Endothelial cell of umbilical vein (primary cell): ENCODE data around the gene MATN4. TPM values are rescaled to one million over a fixed set of nuclear protein-coding genes. Genes with fewer than 3 reads are reported as not detected.

Experiments
- BruUV-seq: library from RNA; stranded (reverse); fragments of 400-500 nt; replicated peaks from 2 replicates; lab custom pipeline; 2021; lab: Mats Ljungman, UMichigan
- CTCF ChIA-PET: fragments of 300-600, 350-600 bp; sonication (Branson Sonifier 250); formaldehyde crosslinking; loops from one replicate; lab custom pipeline; 2021; ENCODE audit warnings: antibody characterized with exemption, inconsistent platforms; lab: Charles Lee
- POLR2A ChIA-PET: fragments of 300-600, 350-600 bp; sonication (Branson Sonifier 250); formaldehyde crosslinking; loops from one replicate; lab custom pipeline; 2021; ENCODE audit warnings: antibody characterized with exemption, inconsistent platforms; lab: Charles Lee
- DNase-seq: peaks from one replicate; pipeline ENCODE4 v3.0.0-alpha.2; 2011; ENCODE audit warnings: low read depth, low spot score
- FAIRE-seq: peaks from 2 replicates; lab custom pipeline; 2011; peaks lifted over from hg19 to GRCh38; lab: Jason Lieb, UNC
- H2AFZ ChIP-seq: 2 replicates; pipeline ENCODE4 v1.6.0; 2012; ENCODE audit warnings: low read depth, low read length, control low read depth, inconsistent platforms
- H3K27ac ChIP-seq: 2 replicates; pipeline ENCODE4 v1.5.1; 2011; ENCODE audit warnings: low read depth, mild to moderate bottlenecking, control low read depth, low read length, moderate library complexity; ENCODE audit not compliant: insufficient read depth
- H3K27me3 ChIP-seq, 2 experiments: 2 replicates each; pipeline versions ENCODE4 v1.6.0 to v1.6.1; 2011; ENCODE audit warnings: low read length in 2 of 2, mixed read lengths in 1 of 2; ENCODE audit not compliant: control insufficient read depth in 2 of 2, insufficient read depth in 2 of 2
- H3K36me3 ChIP-seq, 2 experiments: 2 replicates in 1 of 2; 3 replicates in 1 of 2; pipeline ENCODE4 v1.5.1; 2011; ENCODE audit warnings: low read length in 2 of 2, mild to moderate bottlenecking in 1 of 2, moderate library complexity in 1 of 2; ENCODE audit not compliant: control insufficient read depth in 2 of 2, insufficient read depth in 2 of 2; ENCODE audit errors: extremely low read depth in 1 of 2
- H3K4me1 ChIP-seq: 3 replicates; pipeline ENCODE4 v1.5.1; 2011; ENCODE audit warnings: mild to moderate bottlenecking, low read length; ENCODE audit not compliant: control insufficient read depth, insufficient read depth; ENCODE audit errors: extremely low read depth
- H3K4me2 ChIP-seq: 2 replicates; pipeline ENCODE4 v1.6.1; 2011; ENCODE audit warnings: low read length, control low read depth, mixed read lengths; ENCODE audit not compliant: insufficient read depth
- H3K4me3 ChIP-seq, 3 experiments: fragments of 200-600 bp in 1 of 3; sonication (generic), shearing (Covaris generic) in 1 of 3; replicated peaks in 1 of 3; 2 replicates each; pipeline ENCODE4 v1.5.1; 2011 to 2016; ENCODE audit warnings: control low read depth in 3 of 3, low read length in 3 of 3, mild to moderate bottlenecking in 2 of 3, inconsistent platforms in 1 of 3, low read depth in 1 of 3, moderate library complexity in 1 of 3; ENCODE audit not compliant: insufficient read depth in 1 of 3
- H3K79me2 ChIP-seq: 2 replicates; pipeline ENCODE4 v1.6.0; 2012; ENCODE audit warnings: low read length, inconsistent platforms; ENCODE audit not compliant: control insufficient read depth, insufficient read depth
- H3K9ac ChIP-seq: replicated peaks from 2 replicates; pipeline ENCODE3; 2011; ENCODE audit warnings: low read length, control low read depth; ENCODE audit not compliant: insufficient read depth; ENCODE audit errors: extremely low read depth
- H3K9me1 ChIP-seq: replicated peaks from 3 replicates; pipeline ENCODE4 v1.6.0; 2011; ENCODE audit warnings: mild to moderate bottlenecking, low read length; ENCODE audit not compliant: control insufficient read depth, insufficient read depth; ENCODE audit errors: extremely low read depth
- H3K9me3 ChIP-seq: replicated peaks from 2 replicates; pipeline ENCODE4 v1.5.1; 2012; ENCODE audit warnings: low read length, inconsistent platforms; ENCODE audit not compliant: control insufficient read depth, insufficient read depth
- H4K20me1 ChIP-seq: replicated peaks from 2 replicates; pipeline ENCODE3; 2011; ENCODE audit warnings: mild to moderate bottlenecking, low read length; ENCODE audit not compliant: control insufficient read depth, insufficient read depth; ENCODE audit errors: extremely low read depth
- CTCF ChIP-seq, 2 donors: IDR thresholded peaks; 1 replicate in 1 of 2; 2 replicates in 1 of 2; pipeline ENCODE4 v1.5.1; 2011; ENCODE audit warnings: low read length in 2 of 2, mild to moderate bottlenecking in 2 of 2, moderate library complexity in 2 of 2, control low read depth in 1 of 2, inconsistent platforms in 1 of 2, low read depth in 1 of 2; ENCODE audit not compliant: insufficient read depth in 1 of 2; ENCODE audit errors: extremely low read depth in 1 of 2
- EZH2 ChIP-seq: IDR thresholded peaks from 2 replicates; pipeline ENCODE4 v1.6.1; 2012; ENCODE audit warnings: borderline replicate concordance, low read depth, mild to moderate bottlenecking, moderate library complexity, low read length, inconsistent platforms; ENCODE audit not compliant: severe bottlenecking
- FOS ChIP-seq: IDR thresholded peaks from 2 replicates; pipeline ENCODE4 v1.6.1; 2011; ENCODE audit warnings: mild to moderate bottlenecking, low read length, moderate library complexity, borderline replicate concordance; ENCODE audit not compliant: insufficient read depth
- JUN ChIP-seq: IDR thresholded peaks from 2 replicates; pipeline ENCODE4 v1.6.1; 2011; ENCODE audit warnings: borderline replicate concordance, low read depth; ENCODE audit not compliant: insufficient read length, insufficient read depth
- MYC ChIP-seq: IDR thresholded peaks from one replicate; pipeline ENCODE4 v1.6.1; 2011; ENCODE audit warnings: mild to moderate bottlenecking, low read depth, low read length
- dilution Hi-C: fragments of 300-500 bp; cut with MboI; formaldehyde crosslinking; loops from one replicate; pipeline ENCODE4 v1.15.0; 2019; ENCODE audit warnings: low sequenced_read_pairs; ENCODE audit not compliant: extremely low pct_ligation_motif_present
- intact Hi-C: fragments of 100-400 bp; cut with micrococcal nuclease; formaldehyde crosslinking; loops from one replicate; pipeline ENCODE4 v1.10.0; 2022
- polyA plus RNA-seq, 4 experiments: library from polyadenylated mRNA; depleted of rRNA in 3 of 4; stranded (reverse) in 3 of 4; unstranded in 1 of 4; fragments of >200 nt; gene quantifications; 2 replicates each; pipeline versions ENCODE4 v1.2.1 to v1.2.3, GENCODE V29; 2011 to 2012; ENCODE audit warnings: missing spikeins in 1 of 4
- total RNA-seq: library from RNA; stranded (reverse); gene quantifications from 2 replicates; pipeline ENCODE4 v1.2.3, GENCODE V29; 2021

The MATN4 gene
- total and polyA plus RNA-seq, 2 donors (not counting 3 experiments of a cell fraction or from before 2014, with no cell fraction given): 0.10 TPM; not detected in 1

- ChIA-PET CTCF (interaction anchor here (0.6 to 4.3 kb wide), 9 partner anchors 7 to 257 kb away, joined by 3 to 35 read pairs (median 8); no protein-coding TSS in a partner anchor), POLR2A (no interaction called here)
- no peaks in the 10 kb centered on the region for H4K20me1 ChIP-seq
- intact Hi-C loops (no loop called here), dilution Hi-C loops (no loop called here)
- no TSS peak for BruUV-seq
- no peak overlapping the region for H3K4me2 ChIP-seq
- TF ChIP-seq FOS (no peak), CTCF (IDR thresholded peaks at IDR 0.05; ENCODE audit: extremely low read depth in 1 of 2, insufficient read depth in 1 of 2, low read depth in 1 of 2, low read length in 2 of 2) (peak; percentile 33 to 58)
- no peak overlapping the region for H3K9ac ChIP-seq
- no peaks in the 10 kb centered on the region for H3K9me1 ChIP-seq
- H3K4me3 ChIP-seq: no peak overlapping the region
- DNase-seq (peak; percentile 13), FAIRE-seq (no peak)
- H3K27me3 ChIP-seq: peaks cover 3 to 12% of the 10 kb centered on the region in 2 experiments
- no peaks in the 10 kb centered on the region for H3K4me1 ChIP-seq
- H3K27ac ChIP-seq: no peak overlapping the region
- no peak overlapping the region for H2AFZ ChIP-seq
- no peaks in the 10 kb centered on the region for H3K9me3 ChIP-seq
- H3K36me3 ChIP-seq: no peaks in the 10 kb centered on the region
- no peaks in the 10 kb centered on the region for H3K79me2 ChIP-seq
These were observed 7.1 kb downstream of the MATN4 start for GRCh38 chr20:45300961-45301360.

- BruUV-seq: no TSS peak
- no peak overlapping the region for H3K27ac ChIP-seq
- H3K4me1 ChIP-seq: no peaks in the 10 kb centered on the region
- CTCF ChIA-PET: interaction anchor here (2.6 kb wide), 1 partner anchor 12 kb away, joined by 13 read pairs; no protein-coding TSS in a partner anchor
- no peaks in the 10 kb centered on the region for H3K9me3 ChIP-seq
- intact Hi-C loops: loop anchor here (10.0 kb wide), 1 partner anchor 415 kb away; the partner anchor contains the start of gene YWHAB
- no peaks in the 10 kb centered on the region for H3K9me1 ChIP-seq
- no peak overlapping the region for H3K9ac ChIP-seq
- FAIRE-seq (no peak), DNase-seq (no peak)
- no peak overlapping the region for H3K4me3 ChIP-seq
- H2AFZ ChIP-seq: no peak overlapping the region
- no peaks in the 10 kb centered on the region for H3K36me3 ChIP-seq
- no peak for TF ChIP-seq JUN
- TF ChIP-seq EZH2: no peak
- TF ChIP-seq MYC: no peak
- no peak for TF ChIP-seq CTCF (IDR thresholded peaks at IDR 0.05; ENCODE audit: extremely low read depth in 1 of 2, insufficient read depth in 1 of 2, low read depth in 1 of 2, low read length in 2 of 2)
- H3K27me3 ChIP-seq: peaks cover 3 to 10% of the 10 kb centered on the region in 2 experiments
- POLR2A ChIA-PET: no interaction called here
- no peak overlapping the region for H3K4me2 ChIP-seq
- H4K20me1 ChIP-seq: no peaks in the 10 kb centered on the region
- dilution Hi-C loops: no loop called here
- no peaks in the 10 kb centered on the region for H3K79me2 ChIP-seq
These were observed 8.3 kb downstream of the MATN4 start for GRCh38 chr20:45299786-45300185.
